CD4-positive, alpha-beta T cell (primary cell): ENCODE results near the gene ASCC3. TPM values are rescaled to one million over a fixed set of nuclear protein-coding genes. Genes with fewer than 3 reads are reported as not detected.

Source experiments
- ATAC-seq: fragments of 200-7000 bp; cut with Tn5 transposase; one replicate; pipeline ENCODE4 v1.10.0; 2022; ENCODE audit warnings: mild to moderate bottlenecking; ENCODE audit not compliant: poor library complexity
- CTCF ChIA-PET: fragments of 350-600 bp; sonication (Branson Sonifier 250); formaldehyde crosslinking; loops from one replicate; lab custom pipeline; 2021; ENCODE audit warnings: antibody characterized with exemption, inconsistent platforms; lab: Charles Lee
- POLR2A ChIA-PET: fragments of 350-600 bp; sonication (Branson Sonifier 250); formaldehyde crosslinking; loops from one replicate; lab custom pipeline; 2021; ENCODE audit warnings: antibody characterized with exemption, inconsistent platforms; lab: Charles Lee
- DNase-seq, 14 experiments: peaks; one replicate each; pipeline ENCODE4 v3.0.0-alpha.2; 2013 to 2020; ENCODE audit warnings: mixed read lengths in 2 of 14
- H3K27ac ChIP-seq, 2 donors: one replicate each; pipeline versions ENCODE4 v1.5.1 to v1.7.0; 2013; ENCODE audit warnings: low read length in 2 of 2, low read depth in 1 of 2, mild to moderate bottlenecking in 1 of 2
- H3K27me3 ChIP-seq, 2 experiments: 1 replicate in 1 of 2; 2 replicates in 1 of 2; pipeline versions ENCODE4 v1.6.1 to v1.7.0; 2013; ENCODE audit warnings: low read length in 2 of 2, control low read depth in 1 of 2, mild to moderate bottlenecking in 1 of 2, moderate library complexity in 1 of 2; ENCODE audit not compliant: insufficient read depth in 2 of 2, control insufficient read depth in 1 of 2
- H3K36me3 ChIP-seq: one replicate; pipeline ENCODE4 v1.6.1; 2013; ENCODE audit warnings: low read length, control low read depth; ENCODE audit not compliant: insufficient read depth
- H3K4me1 ChIP-seq: one replicate; pipeline ENCODE4 v1.6.1; 2013; ENCODE audit warnings: low read length, control low read depth; ENCODE audit not compliant: insufficient read depth
- H3K4me3 ChIP-seq: one replicate; pipeline ENCODE4 v1.5.1; 2013; ENCODE audit warnings: mild to moderate bottlenecking, low read length, moderate library complexity
- H3K9me3 ChIP-seq, 2 experiments: 1 replicate in 1 of 2; 2 replicates in 1 of 2; pipeline versions ENCODE4 v1.6.1 to v1.7.0; 2013; ENCODE audit warnings: low read length in 2 of 2, mild to moderate bottlenecking in 2 of 2, control low read depth in 1 of 2, moderate library complexity in 1 of 2; ENCODE audit not compliant: control insufficient read depth in 1 of 2, insufficient read depth in 1 of 2
- H3K27ac Mint-ChIP-seq: one replicate; pipeline ENCODE4 v1.8.0; 2020; ENCODE audit warnings: mixed read lengths
- H3K27me3 Mint-ChIP-seq: one replicate; pipeline ENCODE4 v1.8.0; 2021; ENCODE audit warnings: mixed read lengths
- H3K36me3 Mint-ChIP-seq: one replicate; pipeline ENCODE4 v1.8.0; 2021; ENCODE audit warnings: low read depth, mixed read lengths
- H3K4me1 Mint-ChIP-seq: one replicate; pipeline ENCODE4 v1.8.0; 2021; ENCODE audit warnings: low read depth, mixed read lengths
- H3K4me3 Mint-ChIP-seq: one replicate; pipeline ENCODE4 v1.8.0; 2020; ENCODE audit warnings: mild to moderate bottlenecking, mixed read lengths
- H3K9me3 Mint-ChIP-seq: one replicate; pipeline ENCODE4 v1.8.0; 2020; ENCODE audit warnings: mixed read lengths
- CTCF ChIP-seq: fragments of 200-600 bp; IDR thresholded peaks from one replicate; pipeline ENCODE4 v1.8.0; 2022; ENCODE audit warnings: antibody characterized with exemption, mild to moderate bottlenecking
- intact Hi-C, 2 experiments: fragments of 100-400 bp; cut with DNase I in 1 of 2; cut with micrococcal nuclease in 1 of 2; formaldehyde crosslinking; loops; one replicate each; pipeline versions ENCODE4 v1.15.1 to v1.9.0; 2023 to 2025; cut with DNase I, micrococcal nuclease
- total RNA-seq, 174 experiments: library from RNA in 2 of 174; stranded (reverse) in 2 of 174; gene quantifications; one replicate each; pipeline ENCODE4 v1.2.3 and lab custom pipeline; 2021 to 2026

ASCC3 gene
- total RNA-seq, 2 experiments from 2014 or later = 28.9 to 30.4 TPM

GRCh38 chr6:100796049-100796823, 84.9 kb downstream of the ASCC3 start:
- ChIA-PET CTCF (no interaction called here), POLR2A (no interaction called here)
- ATAC-seq (no peak), DNase-seq (no peak)
- no peaks in the 10 kb centered on the region for H3K4me1 ChIP-seq
- no peak overlapping the region for H3K27ac ChIP-seq
- intact Hi-C loops = no loop called here
- TF ChIP-seq CTCF = no peak
- Mint-ChIP-seq H3K27ac (no peak overlapping the region), H3K36me3 (peaks cover 68% of the 10 kb centered on the region), H3K9me3 (no peaks in the 10 kb centered on the region), H3K4me3 (no peak overlapping the region), H3K4me1 (peaks cover 5% of the 10 kb centered on the region), H3K27me3 (no peaks in the 10 kb centered on the region)
- no peaks in the 10 kb centered on the region for H3K27me3 ChIP-seq
- H3K9me3 ChIP-seq = no peaks in the 10 kb centered on the region
- H3K36me3 ChIP-seq = peaks cover 13% of the 10 kb centered on the region
- H3K4me3 ChIP-seq = no peak overlapping the region

DNA sequence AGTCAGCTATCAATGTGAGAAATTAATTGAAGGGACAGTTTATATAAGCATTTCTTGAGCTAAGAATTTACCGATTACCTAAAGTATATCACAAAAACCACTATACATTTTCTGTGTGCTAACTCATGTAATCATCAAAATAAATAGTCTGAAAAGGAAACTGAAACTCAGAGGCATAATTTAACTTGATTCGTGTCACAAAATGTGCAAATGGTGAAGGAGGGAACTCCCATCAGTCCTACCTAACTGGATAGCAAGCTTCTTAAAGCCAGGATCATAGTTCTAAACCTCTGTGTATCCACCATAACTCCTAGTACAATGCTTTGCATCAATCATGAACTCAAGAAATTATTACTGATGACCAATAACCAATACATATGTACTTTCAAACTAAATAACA, 91.0 kb downstream of the ASCC3 start:
- peaks cover 6% of the 10 kb centered on the region for H3K36me3 ChIP-seq
- DNase-seq (no peak), ATAC-seq (no peak)
- H3K27me3 ChIP-seq = no peaks in the 10 kb centered on the region
- CTCF ChIA-PET = no interaction called here
- POLR2A ChIA-PET = no interaction called here
- no peak for TF ChIP-seq CTCF
- H3K9me3 ChIP-seq = no peaks in the 10 kb centered on the region
- Mint-ChIP-seq H3K36me3 (peaks cover 45% of the 10 kb centered on the region), H3K27me3 (no peaks in the 10 kb centered on the region), H3K4me3 (no peak overlapping the region), H3K4me1 (peaks cover 6% of the 10 kb centered on the region), H3K27ac (no peak overlapping the region), H3K9me3 (no peaks in the 10 kb centered on the region)
- H3K4me1 ChIP-seq = no peaks in the 10 kb centered on the region
- intact Hi-C loops = no loop called here
- no peak overlapping the region for H3K4me3 ChIP-seq
- no peak overlapping the region for H3K27ac ChIP-seq

- Mint-ChIP-seq H3K27me3 (no peaks in the 10 kb centered on the region), H3K4me3 (no peak overlapping the region), H3K4me1 (no peaks in the 10 kb centered on the region), H3K9me3 (no peaks in the 10 kb centered on the region), H3K36me3 (peaks cover 32% of the 10 kb centered on the region), H3K27ac (no peak overlapping the region)
- Histone ChIP-seq H3K4me3 (no peak overlapping the region), H3K36me3 (peaks cover 2% of the 10 kb centered on the region), H3K27ac (no peak overlapping the region), H3K9me3 (no peaks in the 10 kb centered on the region), H3K4me1 (no peaks in the 10 kb centered on the region), H3K27me3 (no peaks in the 10 kb centered on the region)
- intact Hi-C loops = no loop called here
- ATAC-seq (no peak), DNase-seq (no peak)
- no peak for TF ChIP-seq CTCF
- POLR2A ChIA-PET = no interaction called here
- CTCF ChIA-PET = no interaction called here
These were observed 95.1 kb downstream of the ASCC3 start for GRCh38 chr6:100785982-100786381.
